ENCODE measurements around the gene TNFSF13B.

TNFSF13B gene

GRCh38 chr13:108357228-108357627 lies 87.7 kb downstream of the TNFSF13B start:
- no peak for DNase-seq (ENCODE audit: low spot score in 2 of 2)
- H3K36me3 Mint-ChIP-seq: no peaks in the 10 kb centered on the region
- H3K4me3 Mint-ChIP-seq: no peak overlapping the region
- no peak overlapping the region for H3K27ac Mint-ChIP-seq
- ATAC-seq: no peak
- peaks cover 7% of the 10 kb centered on the region for H3K4me1 Mint-ChIP-seq
- peaks cover 2% of the 10 kb centered on the region for H3K9me3 Mint-ChIP-seq

Measured in stimulated activated effector memory CD8-positive, alpha-beta T cell treated with anti-CD3 and anti-CD28 coated beads, Interleukin-12 subunit alpha, Interleukin-12 subunit beta, amount 100 ng/mL, for 72 hours (primary cell).